HG02852 (cell line): Measurements from ENCODE around the gene CIBAR2.

Experiments used
- ATAC-seq: cut with Tn5 transposase; IDR thresholded peaks from one replicate; pipeline ENCODE4 v1.9.1; 2021; ENCODE audit warnings: mild to moderate bottlenecking, moderate library complexity; ENCODE audit not compliant: unreplicated experiment

The CIBAR2 gene

DNA sequence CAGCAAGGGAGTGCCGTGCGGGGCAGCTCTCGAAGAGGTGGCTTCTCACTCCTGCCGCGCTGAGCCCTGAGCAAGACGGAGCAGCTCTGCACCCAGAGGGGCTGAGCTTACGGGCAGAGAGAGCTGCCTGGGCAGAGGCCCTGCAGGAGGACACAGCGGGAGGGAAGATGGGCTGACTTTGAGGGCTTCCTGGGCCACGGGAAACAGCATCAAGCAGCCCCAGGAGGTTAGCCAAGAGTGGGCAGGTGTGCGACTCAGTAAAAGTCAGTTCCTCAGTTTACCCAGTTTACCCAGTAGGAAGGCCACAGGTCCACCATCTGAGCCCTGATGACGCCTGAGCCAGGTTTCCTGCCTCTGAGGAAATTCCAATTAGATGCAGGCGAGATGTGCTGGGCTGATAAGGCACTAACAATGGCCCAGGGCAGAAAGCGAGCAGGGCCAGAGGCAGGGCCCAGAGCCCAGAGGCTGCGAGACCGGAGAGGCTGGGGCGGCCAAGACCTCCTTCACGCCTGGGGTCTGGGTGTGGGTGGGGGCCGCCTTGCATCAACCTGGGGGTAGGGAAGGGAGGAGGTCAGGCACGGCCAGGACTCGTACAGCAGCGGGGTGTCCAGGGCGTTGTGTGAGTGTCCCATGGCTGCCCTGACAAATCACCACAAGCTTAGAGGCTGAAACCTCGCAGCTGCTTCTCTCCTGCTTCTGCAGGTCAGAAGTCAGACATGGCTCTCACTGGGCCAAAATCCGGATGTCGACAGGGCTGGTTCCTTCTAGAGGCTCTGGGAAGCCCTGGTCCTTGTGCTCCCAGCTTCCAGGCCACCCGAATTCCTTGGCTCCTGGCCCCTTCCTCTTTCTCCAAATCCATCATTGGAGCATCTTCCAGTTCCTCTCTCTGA, 32.0 kb upstream of the CIBAR2 start:
- no peak for ATAC-seq

GRCh38 chr16:85142771-85143211, 30.5 kb upstream of the CIBAR2 start:
- ATAC-seq = no peak

DNA sequence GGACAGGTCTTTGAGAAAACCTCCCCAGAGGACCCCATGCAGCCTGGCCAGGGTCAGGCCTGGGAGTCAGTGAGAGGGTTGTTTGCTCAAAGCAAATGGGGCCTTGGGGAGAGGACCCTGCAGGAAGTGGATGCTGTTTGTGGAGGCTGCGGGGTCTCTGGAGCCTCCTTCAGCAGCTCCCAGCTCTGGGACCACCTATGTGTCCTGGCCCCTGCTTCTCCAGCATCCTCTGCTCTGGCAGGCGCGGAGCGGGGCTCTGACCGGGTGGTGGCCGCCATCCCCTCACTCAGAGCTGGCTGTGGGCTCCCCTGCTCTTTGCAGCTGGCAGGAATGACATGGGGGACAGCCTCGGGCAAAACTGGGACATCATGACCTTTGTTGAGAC, 29.8 kb upstream of the CIBAR2 start:
- no peak for ATAC-seq

DNA sequence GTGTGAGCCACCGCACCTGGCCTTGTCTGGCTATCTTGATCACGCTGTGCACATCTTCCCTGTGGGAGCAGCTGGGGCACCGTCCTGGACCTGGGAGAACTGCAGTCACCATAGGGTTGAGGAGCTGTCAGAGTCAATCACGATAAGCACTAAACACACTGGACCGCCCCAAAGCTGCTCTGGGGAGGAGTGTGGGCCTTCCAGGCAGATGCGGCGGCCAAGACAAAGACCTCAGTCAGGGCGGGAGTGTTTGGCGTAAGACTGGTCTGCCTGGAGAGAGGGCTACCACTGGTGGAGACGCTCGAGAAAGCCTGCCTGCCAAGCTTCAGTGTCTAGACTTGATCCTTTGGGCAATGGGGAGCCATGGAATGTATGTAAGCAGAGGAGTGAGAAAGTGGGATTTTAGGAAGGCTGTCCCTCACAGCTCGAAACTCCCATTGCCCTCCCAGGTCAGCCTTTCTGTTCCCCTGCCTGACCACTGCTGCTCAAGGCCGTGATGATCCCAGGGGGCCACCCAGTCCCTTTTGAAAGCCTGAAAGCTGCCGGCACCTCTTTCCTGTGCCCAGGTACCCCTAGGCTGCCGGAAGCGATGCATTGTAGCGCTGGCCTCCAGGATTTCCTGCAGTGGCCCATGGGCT, 29.3 kb upstream of the CIBAR2 start:
- no peak for ATAC-seq

DNA sequence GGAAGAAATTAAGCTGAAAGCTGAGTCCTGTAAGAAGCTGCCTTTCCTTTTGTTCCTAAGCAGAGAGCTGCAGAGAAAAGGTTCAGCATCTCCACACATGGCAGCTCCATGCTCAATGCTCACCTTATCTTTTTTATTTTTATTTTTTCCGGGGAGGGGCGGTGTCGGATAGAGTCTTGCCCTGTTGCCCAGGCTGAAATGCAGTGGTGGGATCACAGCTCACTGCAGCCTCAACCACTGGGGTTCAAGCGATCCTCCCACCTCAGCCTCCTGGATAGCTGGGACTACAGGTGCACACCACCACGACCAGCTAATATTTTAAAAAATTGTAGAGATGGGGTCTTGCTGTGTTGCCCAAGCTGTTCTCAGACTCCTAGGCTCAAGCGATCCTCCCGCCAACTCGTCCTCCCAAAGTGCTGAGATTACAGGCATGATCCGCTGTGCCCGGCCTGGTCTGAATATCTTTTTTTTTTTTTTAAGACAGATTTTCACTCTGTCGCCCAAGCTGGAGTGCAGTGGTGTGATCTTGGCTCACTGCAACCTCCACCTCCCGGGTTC, 28.3 kb upstream of the CIBAR2 start:
- no peak for ATAC-seq

DNA sequence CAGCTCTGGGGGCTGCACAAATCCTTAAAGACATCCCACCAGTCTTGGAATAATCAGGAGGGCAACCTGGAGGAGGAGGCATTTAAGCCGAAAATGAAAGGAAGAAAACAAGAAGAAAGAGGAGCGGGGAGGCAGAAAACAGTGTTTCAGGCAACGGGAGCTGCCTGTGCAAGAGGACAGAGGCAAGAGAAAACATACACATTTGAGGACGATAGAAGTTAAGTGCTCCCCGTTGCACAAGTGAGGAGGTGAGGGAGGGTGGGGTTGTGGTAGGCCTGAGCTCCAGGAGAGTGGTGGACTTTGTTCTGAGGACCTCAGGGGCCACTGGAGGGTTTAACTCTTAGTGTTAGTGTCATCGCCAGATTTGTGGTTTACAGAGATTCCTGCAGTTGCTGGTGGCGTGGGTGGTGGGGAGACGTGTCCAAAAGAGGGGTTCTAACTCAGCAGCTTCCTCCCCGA, 27.6 kb upstream of the CIBAR2 start:
- ATAC-seq = no peak

GRCh38 chr16:85138825-85139627, 26.8 kb upstream of the CIBAR2 start:
- ATAC-seq = no peak

DNA sequence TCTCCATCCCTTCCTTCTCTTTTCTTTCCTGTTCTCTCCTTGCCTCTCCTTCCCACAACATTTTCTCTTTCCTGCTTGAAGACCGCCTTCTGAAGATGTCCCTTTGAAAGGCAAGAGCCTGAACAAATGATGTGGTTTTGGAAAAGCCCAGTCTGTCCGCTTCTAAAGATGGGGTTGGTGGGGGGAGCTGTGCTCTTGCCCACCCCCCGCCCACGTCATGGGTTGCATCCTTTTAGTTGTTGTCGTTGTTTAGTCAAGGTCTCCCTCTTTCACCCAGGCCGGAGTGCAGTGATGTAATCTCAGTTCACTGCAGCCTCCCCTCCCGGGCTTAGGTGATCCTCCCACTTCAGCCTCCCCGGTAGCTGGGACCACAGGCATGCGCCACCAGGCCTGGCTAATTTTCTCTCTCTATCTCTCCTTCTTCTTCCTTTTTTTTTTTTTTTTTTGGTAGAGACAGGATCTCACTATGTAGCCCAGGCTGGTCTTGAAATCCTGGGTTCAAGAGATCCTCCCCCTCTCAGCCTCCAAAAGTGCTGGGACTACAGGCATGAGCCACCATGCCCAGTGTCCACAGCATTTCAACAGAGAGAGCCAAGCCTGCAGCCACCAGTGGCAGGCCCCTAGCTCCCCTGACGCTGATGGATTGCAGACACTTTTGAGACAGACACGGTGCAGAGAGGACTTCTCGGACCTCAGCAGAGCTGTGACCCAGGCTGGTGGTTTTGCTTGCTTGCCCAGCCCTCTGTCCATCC, 26.0 kb upstream of the CIBAR2 start:
- no peak for ATAC-seq

DNA sequence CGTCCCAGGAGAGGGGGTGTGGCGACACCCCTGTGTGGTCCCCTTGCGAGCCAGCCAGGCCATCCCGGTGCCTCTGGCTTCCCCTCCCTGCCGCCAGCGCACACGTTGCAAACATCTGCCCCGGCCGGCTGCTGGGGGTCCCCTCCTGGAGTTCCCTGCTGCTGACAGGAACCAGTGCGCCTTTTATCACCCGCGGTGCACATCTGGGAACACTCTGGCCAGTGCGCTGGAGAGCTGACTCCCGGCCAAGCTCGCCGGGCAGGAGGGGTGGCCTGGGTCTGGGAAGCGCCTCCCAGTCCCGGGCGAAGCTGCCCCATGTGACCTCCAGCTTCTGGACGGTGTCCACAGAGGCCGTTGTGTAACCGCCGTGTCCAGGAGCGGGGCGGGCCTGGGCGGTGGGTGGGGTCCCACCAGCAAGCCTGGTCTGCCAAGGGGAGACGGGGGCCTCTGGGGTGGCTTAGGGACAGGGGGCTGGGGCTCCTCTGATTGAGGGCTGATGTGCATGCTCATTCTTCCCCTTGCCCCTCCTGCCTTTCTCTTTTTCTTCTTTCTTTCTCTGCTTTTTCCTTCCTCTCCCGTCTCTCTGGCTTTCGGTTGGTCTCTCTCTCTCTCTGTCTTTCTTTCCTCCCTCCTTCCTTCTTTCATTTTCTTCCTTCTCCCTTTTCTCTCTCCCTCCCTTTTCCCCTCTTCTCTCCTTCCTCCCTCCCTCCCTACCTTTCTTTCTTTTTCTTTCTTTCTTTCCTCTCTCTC, 25.2 kb upstream of the CIBAR2 start:
- ATAC-seq = no peak

GRCh38 chr16:85136702-85137322, 24.5 kb upstream of the CIBAR2 start:
- ATAC-seq = no peak

DNA sequence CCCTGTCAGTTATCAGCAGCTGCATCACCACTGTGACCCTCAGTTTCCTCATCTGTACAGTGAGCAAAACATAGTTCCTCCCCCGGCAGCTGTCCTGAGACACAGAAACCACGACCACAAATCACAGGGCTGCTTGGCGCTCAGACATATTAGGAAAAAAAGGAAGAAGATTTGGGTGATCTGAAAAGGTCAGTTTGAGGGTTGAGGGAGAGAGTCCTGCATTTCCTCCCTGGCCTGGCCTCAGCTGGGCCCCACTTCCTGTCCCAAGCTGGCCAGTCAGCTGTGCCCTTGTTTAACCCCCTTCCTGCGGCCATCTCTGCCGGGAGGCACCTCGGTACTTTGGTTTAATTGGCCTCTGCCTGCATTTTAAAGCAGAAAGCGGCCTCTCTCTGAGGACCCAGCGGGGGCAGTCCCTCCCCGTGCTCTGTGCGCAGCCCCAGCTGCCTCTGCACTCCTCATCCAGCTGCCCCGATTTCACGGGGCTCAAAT, 24.0 kb upstream of the CIBAR2 start:
- ATAC-seq = no peak

- no peak for ATAC-seq
Observed at GRCh38 chr16:85134789-85135142, 22.5 kb upstream of the CIBAR2 start.

- ATAC-seq = no peak
Observed at GRCh38 chr16:85134076-85134788, 22.0 kb upstream of the CIBAR2 start.

DNA sequence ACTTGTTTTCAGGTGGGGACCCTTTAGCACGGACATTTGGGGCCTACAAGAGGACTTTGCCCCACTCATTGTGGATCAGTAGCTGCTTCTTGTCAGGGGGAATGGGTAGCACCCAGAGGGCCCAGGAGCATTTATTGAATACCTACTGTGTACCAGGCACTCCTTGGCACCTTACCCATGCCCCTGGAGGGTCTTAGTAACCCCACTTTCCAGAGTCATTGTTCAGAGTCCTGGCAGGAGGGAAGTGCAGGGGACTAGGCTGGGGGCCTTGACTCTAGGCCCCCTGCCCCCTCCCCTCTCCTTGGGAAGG, 21.0 kb upstream of the CIBAR2 start:
- ATAC-seq = no peak

- no peak for ATAC-seq
Observed at GRCh38 chr16:85132456-85133289, 20.4 kb upstream of the CIBAR2 start.

DNA sequence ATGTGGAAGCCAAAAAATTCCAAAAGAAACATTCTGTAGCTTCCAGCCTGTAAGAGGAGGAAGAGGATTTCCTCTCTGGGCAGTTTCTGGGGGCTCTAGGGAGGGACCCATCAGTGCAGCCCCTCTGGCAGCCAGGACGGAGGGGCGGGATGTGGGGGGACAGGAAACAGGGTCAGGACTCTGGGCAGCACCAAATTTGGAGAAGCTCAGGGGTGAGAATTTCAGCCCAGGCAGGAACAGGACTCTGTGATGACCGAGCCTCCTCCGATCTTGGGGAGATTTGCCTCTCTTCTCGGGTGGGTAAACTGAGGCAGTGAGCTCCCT, 18.4 kb upstream of the CIBAR2 start:
- ATAC-seq = no peak

- ATAC-seq = no peak
Observed at GRCh38 chr16:85129876-85130704, 17.8 kb upstream of the CIBAR2 start.
